Calu3 (cell line): ENCODE results near the gene EID2B. TPM values are rescaled to one million over a fixed set of nuclear protein-coding genes. Genes with fewer than 3 reads are reported as not detected.
A peak's percentile ranks its signal among the peaks of the same experiment; 100 is the strongest.

Source experiments
- BruUV-seq: library from RNA; stranded (reverse); fragments of 400-500 nt; replicated peaks from 2 replicates; lab custom pipeline; 2021; lab: Mats Ljungman, UMichigan
- CTCF ChIA-PET: fragments of 300-600 bp; sonication (Branson Sonifier 250); formaldehyde crosslinking; loops from one replicate; lab custom pipeline; 2022; ENCODE audit warnings: antibody characterized with exemption; lab: Charles Lee
- DNase-seq: peaks from one replicate; pipeline ENCODE4 v3.0.0; 2022
- H3K27ac Mint-ChIP-seq: one replicate; pipeline ENCODE4 v1.8.0; 2022; ENCODE audit warnings: mixed read lengths; ENCODE audit not compliant: unreplicated experiment
- H3K27me3 Mint-ChIP-seq: one replicate; pipeline ENCODE4 v1.8.0; 2022; ENCODE audit warnings: mixed read lengths; ENCODE audit not compliant: unreplicated experiment
- H3K36me3 Mint-ChIP-seq: one replicate; pipeline ENCODE4 v1.8.0; 2022; ENCODE audit warnings: mild to moderate bottlenecking, moderate library complexity, mixed read lengths; ENCODE audit not compliant: insufficient read depth, unreplicated experiment
- H3K4me1 Mint-ChIP-seq: one replicate; pipeline ENCODE4 v1.8.0; 2022; ENCODE audit warnings: mild to moderate bottlenecking, low read depth, mixed read lengths; ENCODE audit not compliant: unreplicated experiment
- H3K4me3 Mint-ChIP-seq: one replicate; pipeline ENCODE4 v1.8.0; 2022; ENCODE audit warnings: mild to moderate bottlenecking, low read depth, moderate library complexity, mixed read lengths; ENCODE audit not compliant: unreplicated experiment
- H3K9me3 Mint-ChIP-seq: one replicate; pipeline ENCODE4 v1.8.0; 2022; ENCODE audit warnings: low read depth, mixed read lengths; ENCODE audit not compliant: unreplicated experiment
- intact Hi-C: fragments of 100-400 bp; cut with micrococcal nuclease; formaldehyde crosslinking; loops from one replicate; pipeline ENCODE4 v1.10.0; 2022; ENCODE audit not compliant: unreplicated experiment
- total RNA-seq: library from RNA; stranded (reverse); gene quantifications from 2 replicates; pipeline ENCODE4 v1.2.3, GENCODE V29; 2022
- TF ChIP-seq, protein P1 (sequence below): fragments of 200-600 bp; IDR thresholded peaks from one replicate; pipeline ENCODE4 v1.8.0; 2022; ENCODE audit warnings: antibody characterized with exemption; ENCODE audit not compliant: unreplicated experiment

The EID2B gene
- total RNA-seq, 1 experiment from 2014 or later = 3.3 TPM

DNA sequence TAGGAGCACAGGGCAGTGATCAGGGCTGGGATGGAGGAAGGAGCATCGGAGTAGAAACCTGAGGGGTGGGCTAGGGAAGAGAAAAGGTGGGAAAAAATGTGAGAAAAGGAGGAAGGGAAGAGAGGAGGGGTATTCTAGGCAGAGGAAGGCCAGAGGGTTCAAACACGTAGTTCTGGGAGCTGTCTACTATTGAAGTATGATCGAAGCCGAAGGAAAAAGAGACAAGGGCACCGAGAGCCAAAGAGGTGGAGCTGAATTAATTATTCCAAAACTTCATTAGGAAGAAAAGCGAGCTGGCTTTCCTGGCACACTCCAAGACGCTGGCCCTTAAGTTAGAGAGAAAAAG is 26.1 kb downstream of the EID2B start:
- peaks cover 5% of the 10 kb centered on the region for H3K36me3 Mint-ChIP-seq
- H3K4me3 Mint-ChIP-seq = peak overlapping the region; percentile 72

DNA sequence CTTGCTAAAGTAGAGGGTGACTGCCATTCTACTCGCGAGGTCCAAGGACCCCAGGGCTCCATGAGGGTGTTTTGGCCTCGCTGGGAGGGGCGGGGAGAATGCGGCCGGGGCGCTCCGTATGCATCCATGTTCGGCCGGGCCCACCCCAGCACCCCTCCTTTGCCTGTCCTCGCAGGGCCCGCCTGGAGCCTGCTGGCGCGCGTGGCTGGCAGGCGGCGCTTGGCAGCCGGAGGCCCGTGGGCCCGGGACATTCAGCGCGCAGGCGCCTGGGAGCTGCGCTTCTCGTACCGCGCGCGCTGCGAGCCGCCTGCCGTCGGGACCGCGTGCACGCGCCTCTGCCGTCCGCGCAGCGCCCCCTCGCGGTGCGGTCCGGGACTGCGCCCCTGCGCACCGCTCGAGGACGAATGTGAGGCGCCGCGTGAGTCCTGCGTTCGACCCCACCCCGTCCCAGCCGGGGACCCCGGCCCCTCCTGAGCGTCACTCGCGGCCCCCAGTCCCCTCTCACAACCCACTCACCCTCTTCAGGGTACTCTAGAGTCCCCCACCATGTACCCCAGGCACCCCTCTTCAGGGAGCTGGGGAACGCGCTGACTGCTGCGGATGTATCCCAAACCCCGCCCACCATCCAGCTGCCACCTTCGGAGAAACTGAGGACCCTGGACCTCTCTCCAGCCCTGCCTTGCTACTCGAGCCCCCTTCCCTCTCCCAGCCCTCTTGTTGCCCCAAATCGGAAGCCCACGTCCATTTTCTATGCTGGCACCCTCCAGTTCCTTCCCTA is 29.8 kb downstream of the EID2B start:
- Mint-ChIP-seq H3K36me3 (peaks cover 5% of the 10 kb centered on the region), H3K9me3 (no peaks in the 10 kb centered on the region), H3K4me3 (no peak overlapping the region), H3K27me3 (peaks cover 91% of the 10 kb centered on the region), H3K27ac (no peak overlapping the region), H3K4me1 (peaks cover 20% of the 10 kb centered on the region)
- DNase-seq = peak; percentile 65
- intact Hi-C loops = no loop called here
- CTCF ChIA-PET = interaction anchor here (0.7 kb wide), 1 partner anchor 577 kb away, joined by 3 read pairs; no protein-coding TSS in a partner anchor
- TF ChIP-seq, protein P1, sequence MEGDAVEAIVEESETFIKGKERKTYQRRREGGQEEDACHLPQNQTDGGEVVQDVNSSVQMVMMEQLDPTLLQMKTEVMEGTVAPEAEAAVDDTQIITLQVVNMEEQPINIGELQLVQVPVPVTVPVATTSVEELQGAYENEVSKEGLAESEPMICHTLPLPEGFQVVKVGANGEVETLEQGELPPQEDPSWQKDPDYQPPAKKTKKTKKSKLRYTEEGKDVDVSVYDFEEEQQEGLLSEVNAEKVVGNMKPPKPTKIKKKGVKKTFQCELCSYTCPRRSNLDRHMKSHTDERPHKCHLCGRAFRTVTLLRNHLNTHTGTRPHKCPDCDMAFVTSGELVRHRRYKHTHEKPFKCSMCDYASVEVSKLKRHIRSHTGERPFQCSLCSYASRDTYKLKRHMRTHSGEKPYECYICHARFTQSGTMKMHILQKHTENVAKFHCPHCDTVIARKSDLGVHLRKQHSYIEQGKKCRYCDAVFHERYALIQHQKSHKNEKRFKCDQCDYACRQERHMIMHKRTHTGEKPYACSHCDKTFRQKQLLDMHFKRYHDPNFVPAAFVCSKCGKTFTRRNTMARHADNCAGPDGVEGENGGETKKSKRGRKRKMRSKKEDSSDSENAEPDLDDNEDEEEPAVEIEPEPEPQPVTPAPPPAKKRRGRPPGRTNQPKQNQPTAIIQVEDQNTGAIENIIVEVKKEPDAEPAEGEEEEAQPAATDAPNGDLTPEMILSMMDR = peak; percentile 99
- BruUV-seq = no TSS peak

More for the DNA sequence above, 26.1 kb downstream of the EID2B start:
- no peak for DNase-seq
- no TSS peak for BruUV-seq
- no peak overlapping the region for H3K27ac Mint-ChIP-seq
- H3K9me3 Mint-ChIP-seq = no peaks in the 10 kb centered on the region
- peaks cover 74% of the 10 kb centered on the region for H3K27me3 Mint-ChIP-seq
- intact Hi-C loops = no loop called here
- no peaks in the 10 kb centered on the region for H3K4me1 Mint-ChIP-seq
- TF ChIP-seq, protein P1 = no peak
- CTCF ChIA-PET = interaction anchor here (1.1 kb wide), 1 partner anchor 26 kb away, joined by 4 read pairs; the partner anchor contains the start of gene TIMM50

DNA sequence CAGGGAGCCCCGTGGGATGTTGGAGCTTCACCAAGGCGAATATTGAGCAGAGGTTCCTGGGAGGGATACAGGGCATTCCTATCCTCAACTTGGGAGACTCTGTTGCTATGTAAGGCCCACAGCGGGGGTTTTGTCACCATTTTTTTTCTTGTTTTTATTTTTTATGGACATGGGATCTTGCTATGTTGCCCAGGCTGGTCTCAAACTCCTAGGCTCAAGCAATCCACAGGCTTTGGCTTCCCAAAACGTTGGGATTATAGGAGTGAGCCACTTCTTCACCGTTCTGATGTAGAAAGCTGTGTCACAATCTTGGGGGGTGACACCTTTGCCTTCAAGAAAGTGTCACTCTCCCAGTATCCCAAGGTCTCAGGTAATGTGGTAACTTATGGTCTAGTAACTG is 31.3 kb downstream of the EID2B start:
- H3K9me3 Mint-ChIP-seq = no peaks in the 10 kb centered on the region
- no peak overlapping the region for H3K27ac Mint-ChIP-seq
- H3K4me1 Mint-ChIP-seq = peaks cover 22% of the 10 kb centered on the region
- no peak overlapping the region for H3K4me3 Mint-ChIP-seq
- peaks cover 90% of the 10 kb centered on the region for H3K27me3 Mint-ChIP-seq
- CTCF ChIA-PET = interaction anchor here (0.6 kb wide), 1 partner anchor 21 kb away, joined by 3 read pairs; the partner anchor contains the start of gene TIMM50
- H3K36me3 Mint-ChIP-seq = no peaks in the 10 kb centered on the region
- intact Hi-C loops = no loop called here
- DNase-seq = no peak
- BruUV-seq = no TSS peak
- TF ChIP-seq, protein P1 = no peak

DNA sequence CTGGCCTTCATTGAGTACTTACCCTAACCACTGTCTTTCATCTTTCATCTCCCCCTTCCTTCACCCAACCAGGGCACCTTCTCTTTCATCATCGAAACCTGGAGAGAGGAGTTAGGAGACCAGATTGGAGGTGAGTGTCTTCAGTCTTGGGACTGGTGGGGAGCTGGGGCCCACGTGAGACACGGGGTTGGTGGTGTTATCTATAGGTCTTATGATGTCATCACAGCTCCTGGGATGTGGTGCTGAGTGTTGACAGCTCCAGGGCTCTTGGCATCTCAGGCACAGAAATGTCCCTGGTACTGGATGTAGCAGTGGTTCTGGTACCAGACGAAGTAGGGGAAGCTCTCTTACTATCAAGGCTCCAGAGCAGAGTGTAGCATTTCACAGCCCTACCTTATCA is 32.1 kb downstream of the EID2B start:
- peaks cover 22% of the 10 kb centered on the region for H3K4me1 Mint-ChIP-seq
- no peak overlapping the region for H3K27ac Mint-ChIP-seq
- TF ChIP-seq, protein P1 = no peak
- BruUV-seq = no TSS peak
- no peak overlapping the region for H3K4me3 Mint-ChIP-seq
- no peaks in the 10 kb centered on the region for H3K36me3 Mint-ChIP-seq
- peaks cover 90% of the 10 kb centered on the region for H3K27me3 Mint-ChIP-seq
- no peak for DNase-seq
- CTCF ChIA-PET = interaction anchor here (1.2 kb wide), 1 partner anchor 33 kb away, joined by 5 read pairs; no protein-coding TSS in a partner anchor
- no peaks in the 10 kb centered on the region for H3K9me3 Mint-ChIP-seq
- intact Hi-C loops = no loop called here
